Inflammatory macrophage (primary cell): ENCODE data around the gene GBP1.
"Not testable (repeated sequence)": the region's sequence is repeated elsewhere in the genome, so short reads cannot be mapped to it uniquely, and the experiment has no call there.

Source experiments
- DNase-seq, 2 donors: peaks; one replicate each; pipeline ENCODE4 v3.0.0-alpha.2; 2020 to 2022
- total RNA-seq, 18 experiments: gene quantifications; one replicate each; lab custom pipeline; 2026; ENCODE audit warnings: mixed read lengths in 6 of 18, inconsistent platforms in 2 of 18; lab: John Stamatoyannopoulos, UW

GBP1 gene
- total RNA-seq, result 60.4 to 3,591 (median 99.8) reads per million in 18 experiments

- peak; percentile 36 to 72 for DNase-seq
Measured at GRCh38 chr1:89065079-89065868, at the start of gene GBP1. Gene GBP1 (minus strand): TSS chr1:89065208. CDS start chr1:89063234, 1,974 bp downstream.

- no peak for DNase-seq
Measured at GRCh38 chr1:89114662-89115061, 49.7 kb upstream of the GBP1 start.

GRCh38 chr1:89112871-89113613 lies 48.0 kb upstream of the GBP1 start:
- no peak for DNase-seq

- no peak for DNase-seq
Measured at GRCh38 chr1:89104687-89105086, 39.7 kb upstream of the GBP1 start.

- DNase-seq, result no peak
Measured at GRCh38 chr1:89104147-89104546, 39.1 kb upstream of the GBP1 start.

- DNase-seq, result no peak
Measured at GRCh38 chr1:89102021-89102420, 37.0 kb upstream of the GBP1 start.

- no peak for DNase-seq
Measured at GRCh38 chr1:89100412-89100811, 35.4 kb upstream of the GBP1 start.

GRCh38 chr1:89098857-89099256 lies 33.8 kb upstream of the GBP1 start:
- peak in 1 of 2 donors; percentile 11 for DNase-seq

- DNase-seq, result no peak
Measured at GRCh38 chr1:89095737-89096136, 30.7 kb upstream of the GBP1 start.

- DNase-seq, result no peak
Measured at GRCh38 chr1:89089962-89090361, 25.0 kb upstream of the GBP1 start.

- no peak for DNase-seq
Measured at GRCh38 chr1:89088572-89088971, 23.6 kb upstream of the GBP1 start.

- DNase-seq, result no peak
Measured at GRCh38 chr1:89087241-89087640, 22.2 kb upstream of the GBP1 start.

- DNase-seq, result peak; percentile 57 to 73
Measured at GRCh38 chr1:89085781-89086180, 20.8 kb upstream of the GBP1 start.

- DNase-seq, result peak; percentile 62 to 66
Measured at GRCh38 chr1:89081005-89081404, 16.0 kb upstream of the GBP1 start.

GRCh38 chr1:89080068-89080467 lies 15.1 kb upstream of the GBP1 start:
- not testable (repeated sequence) for DNase-seq

- DNase-seq, result not testable (repeated sequence)
Measured at GRCh38 chr1:89072466-89073065, 7.6 kb upstream of the GBP1 start.

GRCh38 chr1:89070509-89070908 lies 5.5 kb upstream of the GBP1 start:
- no peak for DNase-seq

- peak in 1 of 2 donors; percentile 20 for DNase-seq
Measured at GRCh38 chr1:89069951-89070350, 4.9 kb upstream of the GBP1 start.

- no peak for DNase-seq
Measured at GRCh38 chr1:89068291-89068690, 3.3 kb upstream of the GBP1 start.

- no peak for DNase-seq
Measured at GRCh38 chr1:89064632-89065031, 376 bp downstream of the GBP1 start.

- DNase-seq, result no peak
Measured at GRCh38 chr1:89063094-89063493, 1.9 kb downstream of the GBP1 start.

GRCh38 chr1:89060091-89060490 lies 4.9 kb downstream of the GBP1 start:
- no peak for DNase-seq

GRCh38 chr1:89051955-89052312 lies 13.1 kb downstream of the GBP1 start:
- no peak for DNase-seq
